PC-3 (cell line): Measurements from ENCODE around the gene PSG4. TPM values are rescaled to one million over a fixed set of nuclear protein-coding genes. Genes with fewer than 3 reads are reported as not detected.
A peak's percentile ranks its signal among the peaks of the same experiment; 100 is the strongest.
"Not testable (repeated sequence)": the region's sequence is repeated elsewhere in the genome, so short reads cannot be mapped to it uniquely, and the experiment has no call there.

Experiments
- ATAC-seq: fragments of 200-7000 bp; cut with Tn5 transposase; 2 replicates; pipeline ENCODE4 v1.9.1; 2020; ENCODE audit warnings: mild to moderate bottlenecking, moderate library complexity
- Bru-seq: library from RNA; stranded (reverse); fragments of 400-500 nt; gene quantifications from one replicate; lab custom pipeline; 2021; lab: Mats Ljungman, UMichigan
- BruChase-seq, 2 experiments: library from RNA; stranded (reverse); fragments of 400-500 nt; gene quantifications; one replicate each; lab custom pipeline; 2021; lab: Mats Ljungman, UMichigan
- BruUV-seq: library from RNA; stranded (reverse); fragments of 400-500 nt; replicated peaks from 2 replicates; lab custom pipeline; 2021; lab: Mats Ljungman, UMichigan
- CTCF ChIA-PET: fragments of 300-600 bp; sonication (Branson Sonifier 250); formaldehyde crosslinking; loops from one replicate; lab custom pipeline; 2022; ENCODE audit warnings: antibody characterized with exemption; lab: Charles Lee
- POLR2A ChIA-PET: fragments of 300-600 bp; sonication (Branson Sonifier 250); formaldehyde crosslinking; loops from one replicate; lab custom pipeline; 2022; ENCODE audit warnings: antibody characterized with exemption; ENCODE audit not compliant: unreplicated experiment; lab: Charles Lee
- DNase-seq: peaks from one replicate; pipeline ENCODE4 v3.0.0-alpha.2; 2015
- H2AFZ ChIP-seq: fragments of 300-600 bp; sonication (generic); 2 replicates; pipeline ENCODE4 v1.6.0; 2016; ENCODE audit warnings: antibody characterized with exemption, low read length
- H3F3A ChIP-seq: fragments of 300-600 bp; sonication (generic); one replicate; pipeline ENCODE4 v1.6.0; 2017; ENCODE audit warnings: antibody characterized with exemption, low read length, control low read depth, mild to moderate bottlenecking; ENCODE audit not compliant: unreplicated experiment
- H3K27ac ChIP-seq: fragments of 300-600 bp; sonication (generic); 2 replicates; pipeline ENCODE4 v1.5.1; 2016; ENCODE audit warnings: mild to moderate bottlenecking, low read length
- H3K27me3 ChIP-seq: fragments of 300-600 bp; sonication (generic); 2 replicates; pipeline ENCODE4 v1.6.1; 2016; ENCODE audit warnings: low read length, mixed read lengths
- H3K36me3 ChIP-seq: fragments of 300-600 bp; sonication (generic); 2 replicates; pipeline ENCODE4 v1.6.1; 2016; ENCODE audit warnings: low read depth, mixed run types, low read length, mixed read lengths
- H3K4me1 ChIP-seq: fragments of 300-600 bp; sonication (generic); 2 replicates; pipeline ENCODE4 v1.5.1; 2016; ENCODE audit warnings: low read length; ENCODE audit not compliant: insufficient read depth
- H3K4me2 ChIP-seq: fragments of 300-600 bp; sonication (generic); 2 replicates; pipeline ENCODE4 v1.6.0; 2016; ENCODE audit warnings: low read length
- H3K4me3 ChIP-seq: fragments of 300-600 bp; sonication (generic); 2 replicates; pipeline ENCODE4 v1.5.1; 2016; ENCODE audit warnings: mild to moderate bottlenecking, low read length, mixed read lengths
- H3K79me2 ChIP-seq: fragments of 300-600 bp; sonication (generic); 2 replicates; pipeline ENCODE4 v1.6.1; 2017; ENCODE audit warnings: low read length, mixed read lengths
- H3K9ac ChIP-seq: fragments of 300-600 bp; sonication (generic); 2 replicates; pipeline ENCODE4 v1.6.0; 2016; ENCODE audit warnings: mild to moderate bottlenecking, low read length
- H3K9me2 ChIP-seq: fragments of 300-600 bp; sonication (generic); replicated peaks from 2 replicates; pipeline ENCODE4 v1.6.1; 2016; ENCODE audit warnings: mixed run types, low read length, mixed read lengths
- H3K9me3 ChIP-seq: fragments of 300-600 bp; sonication (generic); 2 replicates; pipeline ENCODE4 v1.6.1; 2016; ENCODE audit warnings: low read length, mixed read lengths
- H4K20me1 ChIP-seq: fragments of 300-600 bp; sonication (generic); 2 replicates; pipeline ENCODE4 v1.6.1; 2016; ENCODE audit warnings: low read length, mixed read lengths
- intact Hi-C: fragments of 100-400 bp; cut with micrococcal nuclease; formaldehyde crosslinking; loops from 2 replicates; pipeline ENCODE4 v1.9.0; 2023
- long read RNA-seq: library from polyadenylated mRNA; unstranded; transcript quantifications from one replicate; pipeline ENCODE4 v2.0.0, GENCODE V29; 2021; ENCODE audit not compliant: unreplicated experiment
- total RNA-seq: library from RNA; depleted of rRNA; stranded (reverse); fragments of >200 nt; gene quantifications from 2 replicates; pipeline ENCODE4 v1.2.3, GENCODE V29; 2014; rRNA removed

PSG4 gene
- total RNA-seq (not detected in 2 replicates), Bru-seq, nascent RNA (percentile 15 among the genes with signal in this experiment), BruChase-seq, experiment 1, labeled RNA remaining after a 6-hour chase (not detected), BruChase-seq, experiment 2, labeled RNA remaining after a 2-hour chase (not detected)
- long read RNA-seq = 0 reads

GRCh38 chr19:43205471-43206105, at the start of gene PSG4:
PSG4 (minus strand) TSS chr19:43205638; CDS start chr19:43205536, 102 bp downstream.
- H3K27ac ChIP-seq, H3F3A ChIP-seq, H3K79me2 ChIP-seq, H3K9me2 ChIP-seq, BruUV-seq, H4K20me1 ChIP-seq, H3K4me3 ChIP-seq, H3K9me3 ChIP-seq, H3K4me2 ChIP-seq, POLR2A ChIA-PET, ATAC-seq, H2AFZ ChIP-seq, H3K9ac ChIP-seq, H3K27me3 ChIP-seq, H3K36me3 ChIP-seq, DNase-seq: not testable (repeated sequence)
- intact Hi-C loops = loop anchor here (10.0 kb wide), 1 partner anchor 109 kb away; no protein-coding TSS in a partner anchor
- peaks cover 14% of the 10 kb centered on the region for H3K4me1 ChIP-seq
- CTCF ChIA-PET = interaction anchor here (0.6 kb wide), 1 partner anchor 18 kb away, joined by 4 read pairs; no protein-coding TSS in a partner anchor

GRCh38 chr19:43251428-43251827, 46.0 kb upstream of the PSG4 start:
- CTCF ChIA-PET, H3K36me3 ChIP-seq, H3K9ac ChIP-seq, H3K9me2 ChIP-seq, H3K79me2 ChIP-seq, H3F3A ChIP-seq, POLR2A ChIA-PET, H2AFZ ChIP-seq, H3K4me3 ChIP-seq, H3K27ac ChIP-seq, intact Hi-C loops, H3K4me2 ChIP-seq, BruUV-seq, H4K20me1 ChIP-seq, DNase-seq, H3K27me3 ChIP-seq, ATAC-seq, H3K4me1 ChIP-seq, H3K9me3 ChIP-seq: not testable (repeated sequence)

GRCh38 chr19:43250296-43250695, 44.9 kb upstream of the PSG4 start:
- H3K79me2 ChIP-seq, H3K9me3 ChIP-seq, H3K27me3 ChIP-seq, H3K4me1 ChIP-seq, intact Hi-C loops, POLR2A ChIA-PET, H3K9me2 ChIP-seq, DNase-seq, H3K9ac ChIP-seq, CTCF ChIA-PET, H3K4me3 ChIP-seq, ATAC-seq, H4K20me1 ChIP-seq, H3K27ac ChIP-seq, H3K4me2 ChIP-seq, H3K36me3 ChIP-seq, BruUV-seq, H3F3A ChIP-seq, H2AFZ ChIP-seq: not testable (repeated sequence)

- H3K79me2 ChIP-seq, H2AFZ ChIP-seq, H3F3A ChIP-seq, POLR2A ChIA-PET, intact Hi-C loops, BruUV-seq, H4K20me1 ChIP-seq, ATAC-seq, H3K4me1 ChIP-seq, H3K27ac ChIP-seq, H3K27me3 ChIP-seq, H3K4me3 ChIP-seq, H3K36me3 ChIP-seq, H3K9me2 ChIP-seq, H3K9ac ChIP-seq, H3K4me2 ChIP-seq, H3K9me3 ChIP-seq, CTCF ChIA-PET: not testable (repeated sequence)
- peak; percentile 4 for DNase-seq
These were observed 43.2 kb upstream of the PSG4 start for GRCh38 chr19:43248635-43249002.

- H3K27me3 ChIP-seq, H3K9me2 ChIP-seq, H3K27ac ChIP-seq, H3K9me3 ChIP-seq, DNase-seq, H3K4me2 ChIP-seq, H3K36me3 ChIP-seq, intact Hi-C loops, H3K79me2 ChIP-seq, POLR2A ChIA-PET, H3K4me3 ChIP-seq, H4K20me1 ChIP-seq, H3K4me1 ChIP-seq, H3F3A ChIP-seq, H3K9ac ChIP-seq, BruUV-seq, H2AFZ ChIP-seq, CTCF ChIA-PET, ATAC-seq: not testable (repeated sequence)
These were observed 41.9 kb upstream of the PSG4 start for GRCh38 chr19:43247243-43247880.

GRCh38 chr19:43245848-43246247, 40.4 kb upstream of the PSG4 start:
- H3K9ac ChIP-seq, H3K4me1 ChIP-seq, H3K79me2 ChIP-seq, H4K20me1 ChIP-seq, H2AFZ ChIP-seq, H3K9me2 ChIP-seq, H3K27ac ChIP-seq, BruUV-seq, H3F3A ChIP-seq, H3K4me2 ChIP-seq, H3K27me3 ChIP-seq, H3K9me3 ChIP-seq, CTCF ChIA-PET, ATAC-seq, POLR2A ChIA-PET, intact Hi-C loops, DNase-seq, H3K36me3 ChIP-seq, H3K4me3 ChIP-seq: not testable (repeated sequence)
